ENCODE results near the gene LRRC45. TPM values are rescaled to one million over a fixed set of nuclear protein-coding genes. Genes with fewer than 3 reads are reported as not detected.

LRRC45 gene
- total and polyA plus RNA-seq, 9 donors: 0.67 to 16.4 (median 7.1) TPM

- TF ChIP-seq POLR2A (IDR thresholded peaks at IDR 0.05) (no peak), EP300 (IDR thresholded peaks at IDR 0.05) (no peak), CTCF (IDR thresholded peaks at IDR 0.05) (no peak)
- intact Hi-C loops (cut with DNase I): loop anchor here in 1 of 4 donors (10.0 kb wide), 1 partner anchor 61 kb away; the partner anchor contains the start of genes GPS1 and RFNG
- DNase-seq: no peak
- Histone ChIP-seq H3K36me3 (no peaks in the 10 kb centered on the region), H3K9me3 (no peaks in the 10 kb centered on the region), H3K4me1 (ENCODE audit: insufficient read depth) (no peaks in the 10 kb centered on the region), H3K4me3 (no peak overlapping the region), H3K27ac (no peak overlapping the region), H3K27me3 (no peaks in the 10 kb centered on the region)
- 91 to 94% (median 91%) methylated on average over 36 to 37 of the region's 37 CpGs for WGBS, 3 donors
Measured at GRCh38 chr17:81993729-81994592, 29.1 kb upstream of the LRRC45 start.

- intact Hi-C loops (cut with DNase I): loop anchor here in 1 of 4 donors (10.0 kb wide), 1 partner anchor 60 kb away; the partner anchor contains the start of genes GPS1 and RFNG
- Histone ChIP-seq H3K36me3 (no peaks in the 10 kb centered on the region), H3K4me1 (ENCODE audit: insufficient read depth) (no peaks in the 10 kb centered on the region), H3K4me3 (no peak overlapping the region), H3K27ac (no peak overlapping the region), H3K27me3 (no peaks in the 10 kb centered on the region), H3K9me3 (no peaks in the 10 kb centered on the region)
- TF ChIP-seq CTCF (IDR thresholded peaks at IDR 0.05) (no peak), POLR2A (IDR thresholded peaks at IDR 0.05) (no peak), EP300 (IDR thresholded peaks at IDR 0.05) (no peak)
- DNase-seq: no peak
- 89 to 91% (median 91%) methylated on average over 38 to 39 of the region's 39 CpGs for WGBS, 3 donors
Measured at GRCh38 chr17:81994593-81995462, 28.3 kb upstream of the LRRC45 start.

GRCh38 chr17:81995463-81996231 lies 27.5 kb upstream of the LRRC45 start:
- Histone ChIP-seq H3K4me3 (no peak overlapping the region), H3K9me3 (no peaks in the 10 kb centered on the region), H3K27me3 (no peaks in the 10 kb centered on the region), H3K4me1 (ENCODE audit: insufficient read depth) (no peaks in the 10 kb centered on the region), H3K36me3 (no peaks in the 10 kb centered on the region), H3K27ac (no peak overlapping the region)
- intact Hi-C loops (cut with DNase I): loop anchor here in 1 of 4 donors (10.0 kb wide), 1 partner anchor 59 kb away; the partner anchor contains the start of genes GPS1 and RFNG
- TF ChIP-seq CTCF (IDR thresholded peaks at IDR 0.05) (no peak), EP300 (IDR thresholded peaks at IDR 0.05) (no peak), POLR2A (IDR thresholded peaks at IDR 0.05) (no peak)
- 93 to 95% (median 94%) methylated on average over 29 of the region's 29 CpGs for WGBS, 3 donors
- DNase-seq: no peak
